Colonic mucosa (tissue), 4 donors: ENCODE results near the gene RAD1. TPM values are rescaled to one million over a fixed set of nuclear protein-coding genes. Genes with fewer than 3 reads are reported as not detected.
A peak's percentile ranks its signal among the peaks of the same experiment; 100 is the strongest.

Experiments
- DNase-seq: peaks from one replicate; pipeline ENCODE4 v3.0.0-alpha.2; 2020
- H3K27ac ChIP-seq: fragments of 200-600 bp; one replicate; pipeline ENCODE4 v1.8.0; 2021
- H3K27me3 ChIP-seq: fragments of 200-600 bp; one replicate; pipeline ENCODE4 v1.8.0; 2021
- H3K36me3 ChIP-seq: fragments of 200-600 bp; one replicate; pipeline ENCODE4 v1.8.0; 2021
- H3K4me1 ChIP-seq: fragments of 200-600 bp; one replicate; pipeline ENCODE4 v1.8.0; 2021; ENCODE audit warnings: mild to moderate bottlenecking
- H3K4me3 ChIP-seq: fragments of 200-600 bp; one replicate; pipeline ENCODE4 v1.8.0; 2021
- H3K9ac ChIP-seq, 2 donors: one replicate each; pipeline ENCODE4 v1.7.0; 2013; ENCODE audit warnings: control low read depth in 2 of 2, low read depth in 2 of 2, low read length in 2 of 2
- H3K9me3 ChIP-seq: fragments of 200-600 bp; one replicate; pipeline ENCODE4 v1.8.0; 2021
- CTCF ChIP-seq: fragments of 200-600 bp; IDR thresholded peaks from one replicate; pipeline ENCODE4 v1.8.0; 2022; ENCODE audit warnings: antibody characterized with exemption, mild to moderate bottlenecking
- intact Hi-C: fragments of 100-400 bp; cut with DNase I; formaldehyde crosslinking; loops from one replicate; pipeline ENCODE4 v1.14.1; 2022
- total RNA-seq, 2 donors: library from RNA; stranded (reverse); fragmentation: NEBNext Ultra II Directional in 1 of 2; extraction: Animal tissue kit (Norgen Biotek cat#: 25700) in 1 of 2; gene quantifications; one replicate each; pipeline ENCODE4 v1.2.1, GENCODE V29; 2021
- donor health status: healthy.
- donor health status: DM: no; HTN: no; CAD: no.
- donor health status: DM: no; HTN: no; CAD: no.

Gene RAD1
- total RNA-seq, 2 donors from 2014 or later = 12.6 to 17.4 TPM

- no peak overlapping the region for H3K9ac ChIP-seq
- H3K4me1 ChIP-seq = no peaks in the 10 kb centered on the region
- H3K4me3 ChIP-seq = no peak overlapping the region
- intact Hi-C loops = no loop called here
- H3K36me3 ChIP-seq = peaks cover 7% of the 10 kb centered on the region
- no peak for TF ChIP-seq CTCF
- H3K27ac ChIP-seq = no peak overlapping the region
- H3K9me3 ChIP-seq = no peaks in the 10 kb centered on the region
- no peak for DNase-seq
- no peaks in the 10 kb centered on the region for H3K27me3 ChIP-seq
Observed at GRCh38 chr5:34944044-34944443, 28.7 kb upstream of the RAD1 start.

- H3K4me3 ChIP-seq = no peak overlapping the region
- no peaks in the 10 kb centered on the region for H3K4me1 ChIP-seq
- no peak for TF ChIP-seq CTCF
- H3K27ac ChIP-seq = no peak overlapping the region
- peaks cover 7% of the 10 kb centered on the region for H3K36me3 ChIP-seq
- intact Hi-C loops = no loop called here
- H3K9me3 ChIP-seq = no peaks in the 10 kb centered on the region
- H3K9ac ChIP-seq = no peak overlapping the region
- no peak for DNase-seq
- no peaks in the 10 kb centered on the region for H3K27me3 ChIP-seq
Observed at GRCh38 chr5:34941936-34942335, 26.6 kb upstream of the RAD1 start.

GRCh38 chr5:34932947-34933346 is 17.6 kb upstream of the RAD1 start:
- H3K9ac ChIP-seq = no peak overlapping the region
- no peak overlapping the region for H3K4me3 ChIP-seq
- intact Hi-C loops = no loop called here
- no peak overlapping the region for H3K27ac ChIP-seq
- H3K9me3 ChIP-seq = no peaks in the 10 kb centered on the region
- DNase-seq = no peak
- H3K4me1 ChIP-seq = peaks cover 8% of the 10 kb centered on the region
- H3K36me3 ChIP-seq = no peaks in the 10 kb centered on the region
- TF ChIP-seq CTCF = no peak
- no peaks in the 10 kb centered on the region for H3K27me3 ChIP-seq

- no peak overlapping the region for H3K27ac ChIP-seq
- H3K27me3 ChIP-seq = no peaks in the 10 kb centered on the region
- H3K9ac ChIP-seq = peak overlapping the region in 1 of 2 donors; percentile 85
- intact Hi-C loops = no loop called here
- peak overlapping the region; percentile 60 for H3K4me3 ChIP-seq
- TF ChIP-seq CTCF = no peak
- no peaks in the 10 kb centered on the region for H3K36me3 ChIP-seq
- peaks cover 8% of the 10 kb centered on the region for H3K4me1 ChIP-seq
- no peaks in the 10 kb centered on the region for H3K9me3 ChIP-seq
- no peak for DNase-seq
Observed at GRCh38 chr5:34930870-34931269, 15.6 kb upstream of the RAD1 start.

- Histone ChIP-seq H3K27me3 (no peaks in the 10 kb centered on the region), H3K27ac (peak overlapping the region; percentile 91), H3K4me3 (peak overlapping the region; percentile 60), H3K36me3 (no peaks in the 10 kb centered on the region), H3K4me1 (peaks cover 8% of the 10 kb centered on the region), H3K9me3 (no peaks in the 10 kb centered on the region), H3K9ac (peak overlapping the region in 1 of 2 donors; percentile 85)
- intact Hi-C loops = no loop called here
- TF ChIP-seq CTCF = no peak
- no peak for DNase-seq
Observed at GRCh38 chr5:34930462-34930844, 15.1 kb upstream of the RAD1 start.
